CD8-positive, alpha-beta memory T cell (primary cell): ENCODE results near the gene TBC1D8. TPM values are rescaled to one million over a fixed set of nuclear protein-coding genes. Genes with fewer than 3 reads are reported as not detected.

Experiments used
- CTCF ChIA-PET: fragments of 350-600 bp; sonication (Branson Sonifier 250); formaldehyde crosslinking; loops from one replicate; lab custom pipeline; 2021; ENCODE audit warnings: antibody characterized with exemption; lab: Charles Lee
- POLR2A ChIA-PET: fragments of 350-600 bp; sonication (Branson Sonifier 250); formaldehyde crosslinking; loops from one replicate; lab custom pipeline; 2021; ENCODE audit warnings: antibody characterized with exemption; lab: Charles Lee
- DNase-seq, 5 donors: peaks; one replicate each; pipeline versions ENCODE4 v3.0.0 to v3.0.0-alpha.2; 2020 to 2022; ENCODE audit warnings: mixed read lengths in 1 of 5
- H3K27ac ChIP-seq: one replicate; pipeline ENCODE4 v1.7.0; 2013; ENCODE audit warnings: low read depth, mild to moderate bottlenecking, low read length, moderate library complexity
- H3K27me3 ChIP-seq: 2 replicates; pipeline ENCODE4 v1.7.0; 2013; ENCODE audit warnings: low read length, mild to moderate bottlenecking; ENCODE audit not compliant: insufficient read depth, poor library complexity, severe bottlenecking
- H3K36me3 ChIP-seq: 2 replicates; pipeline ENCODE4 v1.7.0; 2013; ENCODE audit warnings: mild to moderate bottlenecking, low read length, moderate library complexity; ENCODE audit not compliant: insufficient read depth
- H3K4me1 ChIP-seq: 2 replicates; pipeline ENCODE4 v1.7.0; 2013; ENCODE audit warnings: mild to moderate bottlenecking, low read length, moderate library complexity; ENCODE audit not compliant: insufficient read depth
- H3K4me3 ChIP-seq: 2 replicates; pipeline ENCODE4 v1.7.0; 2013; ENCODE audit warnings: mild to moderate bottlenecking, low read length
- H3K9me3 ChIP-seq: 2 replicates; pipeline ENCODE4 v1.7.0; 2013; ENCODE audit warnings: mild to moderate bottlenecking, low read length
- H3K27ac Mint-ChIP-seq, 8 donors: one replicate each; pipeline ENCODE4 v1.8.0; 2020 to 2021; ENCODE audit warnings: mixed read lengths in 8 of 8, mild to moderate bottlenecking in 6 of 8, inconsistent platforms in 3 of 8, moderate library complexity in 3 of 8
- H3K27me3 Mint-ChIP-seq, 2 donors: one replicate each; pipeline ENCODE4 v1.8.0; 2020 to 2021; ENCODE audit warnings: mixed read lengths in 2 of 2, mild to moderate bottlenecking in 1 of 2, moderate library complexity in 1 of 2
- H3K36me3 Mint-ChIP-seq, 3 donors: one replicate each; pipeline ENCODE4 v1.8.0; 2020 to 2021; ENCODE audit warnings: mixed read lengths in 3 of 3, inconsistent platforms in 1 of 3, mild to moderate bottlenecking in 1 of 3
- H3K4me1 Mint-ChIP-seq, 3 donors: one replicate each; pipeline ENCODE4 v1.8.0; 2020 to 2021; ENCODE audit warnings: mixed read lengths in 3 of 3, inconsistent platforms in 1 of 3, mild to moderate bottlenecking in 1 of 3
- H3K4me3 Mint-ChIP-seq, 7 donors: one replicate each; pipeline ENCODE4 v1.8.0; 2020 to 2021; ENCODE audit warnings: mixed read lengths in 7 of 7, mild to moderate bottlenecking in 6 of 7, moderate library complexity in 4 of 7, inconsistent platforms in 2 of 7
- H3K9me3 Mint-ChIP-seq, 5 donors: one replicate each; pipeline ENCODE4 v1.8.0; 2020 to 2022; ENCODE audit warnings: mixed read lengths in 5 of 5, mild to moderate bottlenecking in 3 of 5, moderate library complexity in 2 of 5, inconsistent platforms in 1 of 5
- polyA plus RNA-seq: library from polyadenylated mRNA; unstranded; fragments of 300-500 nt; fragmentation: Illumina TruSeq; gene quantifications from one replicate; pipeline ENCODE4 v1.2.3, GENCODE V29; 2021
- total RNA-seq, 2 experiments: library from RNA; stranded (reverse); gene quantifications; one replicate each; pipeline ENCODE4 v1.2.3, GENCODE V29; 2021

TBC1D8 gene
- total and polyA plus RNA-seq, 3 experiments from 2014 or later = 0.55 to 0.89 (median 0.69) TPM

DNA sequence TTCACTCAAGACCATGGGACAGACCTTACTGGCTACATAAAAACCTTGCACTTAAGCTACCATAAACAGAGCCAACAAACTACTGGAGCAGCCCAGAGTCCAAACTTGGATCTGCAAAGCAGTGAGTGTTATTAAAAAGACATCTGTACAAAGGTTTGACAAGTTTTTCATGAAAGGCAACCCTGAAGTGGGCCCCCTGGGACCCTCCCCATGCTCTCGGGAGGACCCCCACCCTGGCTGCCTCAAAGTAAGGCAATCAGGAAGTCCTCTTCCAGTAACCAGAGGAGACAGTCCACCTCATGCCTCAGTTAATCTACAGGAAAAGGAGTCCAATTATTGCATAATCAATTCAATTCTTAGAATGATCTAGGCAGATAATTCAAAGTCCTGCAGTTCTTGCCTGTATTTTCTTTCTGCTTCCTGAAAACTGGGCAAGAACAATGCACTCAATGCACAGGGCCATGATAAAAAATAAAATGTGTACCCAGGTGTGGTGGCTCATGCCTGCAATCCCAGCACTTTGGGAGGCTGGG lies 69.7 kb downstream of the TBC1D8 start:
- DNase-seq = no peak
- CTCF ChIA-PET = no interaction called here
- no peak overlapping the region for H3K4me3 Mint-ChIP-seq
- Histone ChIP-seq H3K4me3 (no peak overlapping the region), H3K36me3 (no peaks in the 10 kb centered on the region), H3K27me3 (no peaks in the 10 kb centered on the region), H3K4me1 (no peaks in the 10 kb centered on the region), H3K9me3 (no peaks in the 10 kb centered on the region), H3K27ac (no peak overlapping the region)
- POLR2A ChIA-PET = no interaction called here
- H3K27me3 Mint-ChIP-seq = peaks cover 11 to 23% of the 10 kb centered on the region in 2 donors
- H3K27ac Mint-ChIP-seq = no peak overlapping the region
- H3K4me1 Mint-ChIP-seq = no peaks in the 10 kb centered on the region
- H3K9me3 Mint-ChIP-seq = no peaks in the 10 kb centered on the region
- H3K36me3 Mint-ChIP-seq = peaks cover 0 to 3% (median 0%) of the 10 kb centered on the region in 3 donors

DNA sequence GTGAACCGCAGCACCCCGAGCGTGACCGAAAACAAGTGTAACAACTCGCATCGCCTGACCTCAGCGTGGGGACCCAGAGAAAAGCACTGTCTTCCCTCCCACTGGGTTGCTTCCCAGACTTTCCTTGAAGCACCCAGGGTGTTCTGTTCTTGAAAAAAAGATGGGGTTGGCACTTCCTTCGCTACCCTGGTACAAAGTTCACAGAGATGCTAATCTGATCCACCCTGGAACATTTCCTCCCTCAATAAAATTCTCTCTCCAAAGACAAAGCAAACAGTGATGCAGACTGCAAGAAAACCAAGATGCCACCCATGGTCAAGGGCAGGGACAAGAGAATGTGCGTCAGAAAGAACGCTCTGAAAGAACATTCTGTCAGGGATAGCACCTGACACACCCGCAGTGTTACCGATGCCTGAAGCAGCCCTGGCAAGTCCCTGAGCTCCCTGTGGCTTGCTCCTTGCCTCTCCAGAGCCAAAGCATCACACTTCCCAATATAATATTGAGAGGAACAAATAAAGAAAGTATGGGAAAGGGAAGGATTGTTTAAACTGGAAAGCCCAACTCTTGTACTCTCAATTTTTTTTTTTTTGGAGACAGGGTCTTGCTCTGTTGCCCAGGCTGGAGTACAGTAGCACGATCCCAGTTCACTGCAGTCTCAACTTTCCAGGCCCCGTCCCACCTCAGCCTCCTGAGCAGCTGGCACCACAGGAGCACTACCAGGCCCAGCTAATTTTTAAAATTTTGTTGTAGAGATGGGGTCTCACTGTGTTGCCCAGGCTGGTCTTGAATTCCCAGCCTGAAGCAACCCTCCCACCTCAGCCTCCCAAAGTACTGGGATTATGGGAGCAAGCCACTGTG lies 70.7 kb downstream of the TBC1D8 start:
- H3K4me3 Mint-ChIP-seq = no peak overlapping the region
- CTCF ChIA-PET = no interaction called here
- POLR2A ChIA-PET = no interaction called here

DNA sequence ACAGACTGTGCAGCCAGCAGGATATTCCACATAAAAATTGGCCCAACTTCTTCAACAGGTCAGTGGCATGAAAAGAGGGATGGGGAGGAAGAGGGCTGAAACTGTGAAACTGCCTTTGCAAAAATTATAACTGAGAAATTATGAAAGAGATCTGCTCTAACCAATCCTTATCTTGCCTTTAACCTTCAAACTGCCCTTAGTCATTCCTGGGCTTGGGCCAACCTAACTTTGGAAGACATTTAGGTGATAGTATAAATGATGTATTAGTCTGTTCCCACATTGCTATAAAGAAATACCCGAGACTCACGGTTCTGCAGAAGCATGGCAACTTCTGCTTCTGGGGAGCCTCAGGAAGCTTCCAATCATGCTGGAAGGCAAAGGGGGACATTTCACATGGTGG lies 74.6 kb downstream of the TBC1D8 start:
- Mint-ChIP-seq H3K36me3 (no peaks in the 10 kb centered on the region), H3K4me3 (no peak overlapping the region), H3K27ac (peak overlapping the region in 1 of 8 donors; percentile 29), H3K4me1 (no peaks in the 10 kb centered on the region), H3K9me3 (no peaks in the 10 kb centered on the region), H3K27me3 (peaks cover 8 to 17% of the 10 kb centered on the region in 2 donors)
- CTCF ChIA-PET = no interaction called here
- no peak overlapping the region for H3K27ac ChIP-seq
- no peaks in the 10 kb centered on the region for H3K4me1 ChIP-seq
- no peaks in the 10 kb centered on the region for H3K36me3 ChIP-seq
- no peaks in the 10 kb centered on the region for H3K27me3 ChIP-seq
- no peak overlapping the region for H3K4me3 ChIP-seq
- no peaks in the 10 kb centered on the region for H3K9me3 ChIP-seq
- DNase-seq = no peak
- POLR2A ChIA-PET = no interaction called here

More for the DNA sequence above, 70.7 kb downstream of the TBC1D8 start:
- Mint-ChIP-seq H3K27me3 (peaks cover 11 to 23% of the 10 kb centered on the region in 2 donors), H3K4me1 (no peaks in the 10 kb centered on the region), H3K27ac (no peak overlapping the region), H3K36me3 (peaks cover 0 to 3% (median 0%) of the 10 kb centered on the region in 3 donors), H3K9me3 (no peaks in the 10 kb centered on the region)
- Histone ChIP-seq H3K4me1 (no peaks in the 10 kb centered on the region), H3K27me3 (no peaks in the 10 kb centered on the region), H3K36me3 (no peaks in the 10 kb centered on the region), H3K4me3 (no peak overlapping the region), H3K27ac (no peak overlapping the region), H3K9me3 (no peaks in the 10 kb centered on the region)
- DNase-seq = no peak

DNA sequence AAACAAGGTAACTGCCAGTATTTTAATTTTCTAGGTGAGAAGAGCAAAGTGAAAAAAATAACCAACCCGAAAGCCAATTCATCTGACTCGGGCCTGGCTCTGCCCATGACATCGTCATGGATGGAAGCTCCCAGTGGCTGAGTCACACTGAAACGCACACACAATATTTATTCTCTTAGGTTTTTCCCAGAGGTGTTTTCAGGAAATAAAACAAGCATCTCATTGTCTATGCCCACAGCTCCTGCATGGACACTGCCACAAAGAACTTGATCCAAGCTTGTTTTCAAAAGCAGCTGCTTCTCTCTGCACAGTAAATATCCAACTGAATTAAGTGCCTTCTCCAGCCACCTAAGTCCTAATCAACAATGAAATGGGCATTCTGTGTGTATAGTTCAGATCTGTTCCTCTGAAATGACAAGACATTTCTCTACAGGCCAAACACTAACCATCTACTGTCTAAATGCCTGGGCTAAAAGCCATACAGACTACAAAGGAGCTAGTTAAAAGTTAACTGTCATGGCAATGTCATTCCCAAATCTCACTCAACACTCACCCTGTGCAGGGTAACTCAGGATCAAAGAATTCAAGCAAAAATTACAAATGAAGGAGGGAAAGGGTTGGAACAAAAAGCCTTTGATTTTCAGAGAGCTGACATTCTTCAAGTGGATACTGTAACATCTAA lies 86.2 kb downstream of the TBC1D8 start:
- no peaks in the 10 kb centered on the region for H3K9me3 ChIP-seq
- no peaks in the 10 kb centered on the region for H3K9me3 Mint-ChIP-seq
- POLR2A ChIA-PET = interaction anchor here (0.6 kb wide), 1 partner anchor 1193 kb away, joined by 3 read pairs; no protein-coding TSS in a partner anchor
- no peak overlapping the region for H3K27ac ChIP-seq
- H3K27ac Mint-ChIP-seq = peak overlapping the region in 1 of 8 donors; percentile 6
- no peaks in the 10 kb centered on the region for H3K4me1 ChIP-seq
- H3K4me3 ChIP-seq = no peak overlapping the region
- no peaks in the 10 kb centered on the region for H3K36me3 Mint-ChIP-seq
- no peaks in the 10 kb centered on the region for H3K4me1 Mint-ChIP-seq
- CTCF ChIA-PET = no interaction called here
- H3K27me3 ChIP-seq = no peaks in the 10 kb centered on the region
- no peak overlapping the region for H3K4me3 Mint-ChIP-seq
- no peaks in the 10 kb centered on the region for H3K36me3 ChIP-seq
- DNase-seq = no peak
- H3K27me3 Mint-ChIP-seq = peaks cover 3 to 4% of the 10 kb centered on the region in 2 donors

DNA sequence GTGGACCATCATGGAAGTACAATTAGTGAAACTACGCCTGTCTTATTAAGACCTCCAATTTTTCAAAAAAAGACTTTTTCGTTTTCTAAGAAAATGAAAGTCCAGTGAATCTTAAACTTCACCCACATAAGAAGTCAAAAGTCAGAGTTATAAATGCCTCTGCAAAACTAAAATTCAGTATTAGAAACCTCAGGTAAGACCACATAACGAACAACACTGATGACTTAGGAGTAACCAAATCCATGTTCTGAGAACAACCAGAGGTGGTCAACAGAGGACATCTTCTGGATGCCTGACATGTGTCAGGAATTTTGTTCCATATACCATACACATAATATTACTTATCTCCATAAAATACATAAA lies 86.7 kb downstream of the TBC1D8 start:
- no peak overlapping the region for H3K27ac ChIP-seq
- Mint-ChIP-seq H3K9me3 (no peaks in the 10 kb centered on the region), H3K27ac (no peak overlapping the region), H3K27me3 (peaks cover 3 to 5% of the 10 kb centered on the region in 2 donors), H3K36me3 (no peaks in the 10 kb centered on the region), H3K4me1 (no peaks in the 10 kb centered on the region), H3K4me3 (no peak overlapping the region)
- ChIA-PET POLR2A (no interaction called here), CTCF (no interaction called here)
- H3K27me3 ChIP-seq = no peaks in the 10 kb centered on the region
- no peak overlapping the region for H3K4me3 ChIP-seq
- DNase-seq = no peak
- H3K9me3 ChIP-seq = no peaks in the 10 kb centered on the region
- H3K4me1 ChIP-seq = no peaks in the 10 kb centered on the region
- no peaks in the 10 kb centered on the region for H3K36me3 ChIP-seq

DNA sequence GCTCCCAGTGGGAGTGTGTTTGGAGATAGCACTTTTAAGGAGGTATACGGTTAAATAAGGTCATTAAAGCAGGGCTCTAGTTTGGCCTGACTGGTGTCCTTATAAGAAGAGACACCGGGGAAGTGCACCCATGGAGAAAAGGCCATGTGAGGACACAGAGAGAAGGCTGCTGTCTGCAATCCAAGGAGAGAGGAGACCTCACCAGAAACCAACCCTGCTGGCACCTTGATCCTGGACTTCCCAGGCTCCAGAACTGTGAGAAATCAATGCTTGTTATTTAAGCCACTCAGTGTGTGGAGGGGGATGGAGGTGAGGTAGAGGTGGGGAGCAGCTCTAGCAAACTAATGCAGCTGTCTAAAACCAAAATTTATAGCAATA lies 87.1 kb downstream of the TBC1D8 start:
- Histone ChIP-seq H3K27me3 (no peaks in the 10 kb centered on the region), H3K27ac (no peak overlapping the region), H3K36me3 (no peaks in the 10 kb centered on the region), H3K4me3 (no peak overlapping the region), H3K9me3 (no peaks in the 10 kb centered on the region), H3K4me1 (no peaks in the 10 kb centered on the region)
- Mint-ChIP-seq H3K4me1 (no peaks in the 10 kb centered on the region), H3K27ac (no peak overlapping the region), H3K36me3 (no peaks in the 10 kb centered on the region), H3K27me3 (peaks cover 3 to 5% of the 10 kb centered on the region in 2 donors), H3K4me3 (no peak overlapping the region), H3K9me3 (no peaks in the 10 kb centered on the region)
- no peak for DNase-seq
- POLR2A ChIA-PET = no interaction called here
- CTCF ChIA-PET = no interaction called here

DNA sequence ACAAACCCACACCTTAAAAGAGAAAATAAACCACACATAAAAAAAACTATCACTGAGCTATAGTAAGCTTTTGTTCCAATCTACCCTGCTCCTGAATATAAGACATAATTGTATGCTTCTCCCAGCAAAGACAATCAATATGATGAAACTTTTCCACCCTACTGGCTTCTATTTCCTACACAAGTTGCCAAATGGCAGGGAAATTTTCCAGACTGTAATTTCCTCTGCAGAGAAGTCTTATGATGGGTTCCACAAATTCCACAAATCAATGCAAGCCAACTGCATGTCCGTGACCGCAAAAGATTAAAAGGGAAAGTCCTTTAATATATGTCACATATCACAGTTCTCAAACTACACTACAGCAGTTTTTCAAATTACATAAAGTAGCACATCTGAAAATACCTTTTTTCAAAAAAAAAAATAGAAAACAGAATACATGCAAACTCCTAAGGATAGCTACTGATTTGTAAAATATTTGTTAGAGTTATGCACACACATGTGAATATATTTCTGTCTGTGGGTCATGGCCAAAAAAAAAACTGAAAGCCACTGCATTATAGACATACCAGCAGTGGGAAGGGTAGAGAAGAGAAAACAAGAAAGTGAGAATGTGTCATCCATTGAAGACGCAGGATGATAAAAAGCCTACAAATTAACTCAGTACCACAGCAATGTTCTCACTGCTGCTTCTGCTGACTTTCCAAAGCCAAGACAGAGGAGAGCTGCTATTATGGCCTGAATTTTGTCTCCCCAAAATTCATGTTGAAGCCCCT lies 87.6 kb downstream of the TBC1D8 start:
- Mint-ChIP-seq H3K4me1 (no peaks in the 10 kb centered on the region), H3K27me3 (peaks cover 3 to 5% of the 10 kb centered on the region in 2 donors), H3K9me3 (no peaks in the 10 kb centered on the region), H3K36me3 (no peaks in the 10 kb centered on the region), H3K27ac (no peak overlapping the region), H3K4me3 (no peak overlapping the region)
- Histone ChIP-seq H3K27me3 (no peaks in the 10 kb centered on the region), H3K9me3 (no peaks in the 10 kb centered on the region), H3K4me1 (no peaks in the 10 kb centered on the region), H3K36me3 (no peaks in the 10 kb centered on the region), H3K4me3 (no peak overlapping the region), H3K27ac (no peak overlapping the region)
- POLR2A ChIA-PET = no interaction called here
- CTCF ChIA-PET = no interaction called here
- no peak for DNase-seq
